SK-N-SH (cell line): ENCODE data around the gene ZMIZ1. TPM values are rescaled to one million over a fixed set of nuclear protein-coding genes. Genes with fewer than 3 reads are reported as not detected.

Source experiments
- CTCF ChIA-PET: fragments of 300-600, 350-600 bp; formaldehyde crosslinking; extraction: SDS; loops from one replicate; lab custom pipeline; 2021; lab: Yijun Ruan, JAX
- POLR2A ChIA-PET: fragments of 350-600 bp; sonication (Branson Sonifier 250); formaldehyde crosslinking; extraction: SDS; loops from one replicate; lab custom pipeline; 2020; ENCODE audit warnings: antibody characterized with exemption, inconsistent platforms; lab: Yijun Ruan, JAX
- DNase-seq: peaks from one replicate; pipeline ENCODE4 v3.0.0; 2012
- H2AFZ ChIP-seq: fragments of 200-600 bp; sonication (generic); 2 replicates; pipeline ENCODE4 v1.8.1; 2016; ENCODE audit warnings: antibody characterized with exemption, mild to moderate bottlenecking, low read depth
- H3F3A ChIP-seq: fragments of 200-600 bp; sonication (generic); replicated peaks from 2 replicates; pipeline ENCODE3; 2016; ENCODE audit warnings: antibody characterized with exemption, mild to moderate bottlenecking; ENCODE audit not compliant: insufficient read depth
- H3K27ac ChIP-seq, 2 experiments: fragments of 200-500 bp in 1 of 2; fragments of 200-600 bp in 1 of 2; sonication (Bioruptor generic) in 1 of 2; sonication (generic), shearing (Covaris generic) in 1 of 2; 2 replicates each; pipeline versions ENCODE4 v1.5.1 to v1.6.1; 2014 to 2016; ENCODE audit warnings: low read depth in 2 of 2, inconsistent platforms in 1 of 2, low read length in 1 of 2, mild to moderate bottlenecking in 1 of 2, mixed read lengths in 1 of 2
- H3K27me3 ChIP-seq: fragments of 200-600 bp; sonication (generic), shearing (Covaris generic); 2 replicates; pipeline ENCODE4 v1.6.1; 2016; ENCODE audit warnings: mixed run types; ENCODE audit not compliant: insufficient read depth
- H3K36me3 ChIP-seq, 2 experiments: fragments of 200-500 bp in 1 of 2; fragments of 200-600 bp in 1 of 2; sonication (Bioruptor generic) in 1 of 2; sonication (generic) in 1 of 2; replicated peaks in 1 of 2; 2 replicates each; pipeline versions ENCODE3 to v1.5.1; 2014 to 2016; ENCODE audit warnings: low read length in 1 of 2, mild to moderate bottlenecking in 1 of 2; ENCODE audit not compliant: insufficient read depth in 2 of 2, control insufficient read depth in 1 of 2
- H3K4me1 ChIP-seq, 2 experiments: fragments of 200-500 bp in 1 of 2; fragments of 200-600 bp in 1 of 2; sonication (Bioruptor generic) in 1 of 2; sonication (generic), shearing (Covaris generic) in 1 of 2; 2 replicates each; pipeline versions ENCODE4 v1.5.1 to v1.6.1; 2014 to 2016; ENCODE audit warnings: low read depth in 1 of 2, low read length in 1 of 2, mixed run types in 1 of 2; ENCODE audit not compliant: insufficient read depth in 2 of 2, control insufficient read depth in 1 of 2
- H3K4me2 ChIP-seq: fragments of 200-600 bp; sonication (generic), shearing (Covaris generic); 2 replicates; pipeline ENCODE4 v1.6.1; 2017; ENCODE audit warnings: mixed run types
- H3K4me3 ChIP-seq, 2 experiments: fragments of 200-500 bp in 1 of 2; fragments of 200-600 bp in 1 of 2; sonication (Bioruptor generic) in 1 of 2; sonication (generic), shearing (Covaris generic) in 1 of 2; 2 replicates each; pipeline versions ENCODE4 v1.5.1 to v1.8.1; 2014 to 2016; ENCODE audit warnings: low read depth in 2 of 2, inconsistent platforms in 1 of 2, low read length in 1 of 2, mild to moderate bottlenecking in 1 of 2, mixed read lengths in 1 of 2, moderate library complexity in 1 of 2
- H3K79me2 ChIP-seq: fragments of 200-600 bp; sonication (generic); 2 replicates; pipeline ENCODE4 v1.8.1; 2017; ENCODE audit warnings: mild to moderate bottlenecking; ENCODE audit not compliant: insufficient read depth
- H3K9ac ChIP-seq: fragments of 200-600 bp; sonication (generic); 2 replicates; pipeline ENCODE4 v1.6.1; 2017; ENCODE audit warnings: mixed run types
- H3K9me2 ChIP-seq: fragments of 200-600 bp; sonication (generic); 2 replicates; pipeline ENCODE4 v1.6.1; 2017; ENCODE audit warnings: mixed run types
- H3K9me3 ChIP-seq: fragments of 200-600 bp; sonication (generic); 2 replicates; pipeline ENCODE4 v1.6.1; 2017; ENCODE audit warnings: mixed run types, mild to moderate bottlenecking, moderate library complexity
- H4K20me1 ChIP-seq: fragments of 200-600 bp; sonication (generic); 2 replicates; pipeline ENCODE4 v1.6.1; 2017; ENCODE audit warnings: mild to moderate bottlenecking, mixed run types; ENCODE audit not compliant: insufficient read depth
- ELF1 ChIP-seq: IDR thresholded peaks from 2 replicates; pipeline ENCODE4 v1.4.0; 2012
- EP300 ChIP-seq, 2 experiments: IDR thresholded peaks; 2 replicates each; pipeline versions ENCODE4 v1.4.0 to v1.6.1; 2012; ENCODE audit warnings: borderline replicate concordance in 1 of 2, low read depth in 1 of 2, low read length in 1 of 2
- EZH2phosphoT487 ChIP-seq: fragments of 200-600 bp; sonication (generic); IDR thresholded peaks from 2 replicates; pipeline ENCODE4 v1.6.1; 2017; ENCODE audit warnings: low read depth, mixed run types, mild to moderate bottlenecking, antibody characterized with exemption, moderate library complexity, borderline replicate concordance
- FOXM1 ChIP-seq: IDR thresholded peaks from 2 replicates; pipeline ENCODE4 v1.4.0; 2012; ENCODE audit warnings: low read depth, mild to moderate bottlenecking
- GATA2 ChIP-seq: sonication (generic); formaldehyde crosslinking; IDR thresholded peaks from 2 replicates; pipeline ENCODE4 v1.5.0; 2020; ENCODE audit warnings: mild to moderate bottlenecking, missing genetic modification reagents
- IRF3 ChIP-seq: fragments of 150-350 bp; IDR thresholded peaks from 2 replicates; pipeline ENCODE4 v1.6.1; 2016; ENCODE audit warnings: mild to moderate bottlenecking, low read depth, low read length
- JUND ChIP-seq: IDR thresholded peaks from 2 replicates; pipeline ENCODE4 v1.4.0; 2012
- MAX ChIP-seq: IDR thresholded peaks from 2 replicates; pipeline ENCODE4 v1.4.0; 2012; ENCODE audit warnings: low read depth
- MEF2A ChIP-seq: IDR thresholded peaks from 2 replicates; pipeline ENCODE4 v1.4.0; 2012; ENCODE audit warnings: low read depth, borderline replicate concordance
- MXI1 ChIP-seq: IDR thresholded peaks from 2 replicates; pipeline ENCODE4 v1.6.1; 2012; ENCODE audit warnings: mild to moderate bottlenecking, low read depth, low read length, improper control_type of control experiment
- NFIC ChIP-seq: IDR thresholded peaks from 2 replicates; pipeline ENCODE4 v1.4.0; 2012; ENCODE audit warnings: borderline replicate concordance
- NRF1 ChIP-seq: IDR thresholded peaks from 2 replicates; pipeline ENCODE4 v1.6.1; 2012; ENCODE audit warnings: low read depth, mild to moderate bottlenecking, low read length
- POLR2AphosphoS5 ChIP-seq: IDR thresholded peaks from 2 replicates; pipeline ENCODE4 v1.6.1; 2012; ENCODE audit warnings: low read depth, low read length
- RCOR1 ChIP-seq: fragments of 150-350 bp; IDR thresholded peaks from 2 replicates; pipeline ENCODE4 v1.6.1; 2017; ENCODE audit warnings: antibody characterized with exemption, low read length
- RXRA ChIP-seq: IDR thresholded peaks from 2 replicates; pipeline ENCODE4 v1.4.0; 2012; ENCODE audit warnings: low read depth, mild to moderate bottlenecking, borderline replicate concordance
- SIN3A ChIP-seq: IDR thresholded peaks from 2 replicates; pipeline ENCODE4 v1.6.1; 2012; ENCODE audit warnings: low read depth, mild to moderate bottlenecking, low read length, moderate library complexity, borderline replicate concordance
- SMC3 ChIP-seq: IDR thresholded peaks from 2 replicates; pipeline ENCODE4 v1.6.1; 2012; ENCODE audit warnings: low read depth, low read length, improper control_type of control experiment
- TEAD4 ChIP-seq: IDR thresholded peaks from 2 replicates; pipeline ENCODE4 v1.4.0; 2012; ENCODE audit warnings: mild to moderate bottlenecking, borderline replicate concordance; ENCODE audit not compliant: insufficient read depth
- USF1 ChIP-seq: IDR thresholded peaks from 2 replicates; pipeline ENCODE4 v1.4.0; 2012; ENCODE audit warnings: low read depth, borderline replicate concordance
- ZBTB33 ChIP-seq: IDR thresholded peaks from 2 replicates; pipeline ENCODE4 v1.4.0; 2012; ENCODE audit warnings: low read depth, borderline replicate concordance
- WGBS: methylation state at CpG from one replicate; pipeline ENCODE4 v1.1.6; 2017; ENCODE audit warnings: low lambda C conversion rate; 5-methylcytosine and 5-hydroxymethylcytosine counted together
- polyA plus RNA-seq, 3 experiments: library from polyadenylated mRNA; depleted of rRNA; stranded (reverse); fragments of >200 nt; gene quantifications; 2 replicates each; pipeline ENCODE4 v1.2.3, GENCODE V29; 2012
- TF ChIP-seq, protein P1 (sequence below): fragments of 150-350 bp; IDR thresholded peaks from 2 replicates; pipeline ENCODE4 v1.6.1; 2017; ENCODE audit warnings: antibody characterized with exemption, low read length, low read depth, borderline replicate concordance

The ZMIZ1 gene
- polyA plus RNA-seq, 1 of the 3 experiments (the other 2 are of a cell fraction): 23.5 TPM

DNA sequence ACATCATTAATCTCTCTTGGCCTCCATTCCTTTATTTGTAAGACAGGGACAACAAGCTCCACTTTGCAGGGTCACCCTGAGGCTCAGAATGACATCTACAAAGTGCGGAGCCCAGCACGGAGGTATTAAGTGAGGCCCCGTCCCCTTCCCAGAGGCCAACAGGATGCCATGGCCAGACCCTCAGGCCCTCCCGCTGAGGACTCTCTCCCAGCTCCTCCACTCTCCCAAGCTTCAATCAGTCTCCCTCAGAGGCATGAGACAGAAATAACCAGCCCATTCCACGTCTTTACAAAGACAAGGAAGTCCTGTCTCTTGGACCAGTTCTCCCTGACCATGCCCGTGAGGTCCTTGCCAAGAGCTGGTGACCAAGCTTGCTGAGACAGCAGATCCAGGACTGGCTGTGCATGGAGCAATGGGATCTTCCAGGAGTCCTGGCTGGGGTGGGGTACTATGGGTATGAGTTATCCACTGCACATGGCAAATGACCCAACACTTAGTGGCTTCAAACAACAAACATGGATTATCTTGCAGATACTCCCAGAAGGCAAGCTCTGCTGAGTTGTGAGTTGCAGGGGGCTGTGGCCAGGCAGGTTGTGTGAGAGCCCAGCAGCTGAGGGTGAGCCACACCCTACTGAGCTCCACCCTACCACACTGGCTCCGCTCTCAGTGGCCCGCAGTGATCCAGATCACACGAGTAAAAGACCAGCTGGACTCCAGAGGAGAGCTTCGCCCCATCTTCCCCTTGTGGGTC lies 274.2 kb downstream of the ZMIZ1 start:
- Histone ChIP-seq H3K27me3 (no peaks in the 10 kb centered on the region), H2AFZ (no peak overlapping the region), H3K4me2 (no peak overlapping the region), H3K36me3 (no peaks in the 10 kb centered on the region), H3K27ac (peak overlapping the region in 1 of 2 experiments; percentile 84; a peak in 2 of 4 replicates), H3K9me3 (no peaks in the 10 kb centered on the region), H4K20me1 (no peaks in the 10 kb centered on the region), H3K4me1 (peaks cover 4 to 46% of the 10 kb centered on the region in 2 experiments; a peak in 3 of 4 replicates), H3F3A (no peaks in the 10 kb centered on the region), H3K9me2 (no peaks in the 10 kb centered on the region), H3K4me3 (no peak overlapping the region), H3K79me2 (peaks cover 11% of the 10 kb centered on the region), H3K9ac (no peak overlapping the region)
- 65% methylated on average over 4 of the region's 10 CpGs for WGBS
- TF ChIP-seq ELF1: no peak
- no peak for TF ChIP-seq NFIC
- TF ChIP-seq MEF2A: no peak
- TF ChIP-seq JUND: no peak
- TF ChIP-seq, protein P1, sequence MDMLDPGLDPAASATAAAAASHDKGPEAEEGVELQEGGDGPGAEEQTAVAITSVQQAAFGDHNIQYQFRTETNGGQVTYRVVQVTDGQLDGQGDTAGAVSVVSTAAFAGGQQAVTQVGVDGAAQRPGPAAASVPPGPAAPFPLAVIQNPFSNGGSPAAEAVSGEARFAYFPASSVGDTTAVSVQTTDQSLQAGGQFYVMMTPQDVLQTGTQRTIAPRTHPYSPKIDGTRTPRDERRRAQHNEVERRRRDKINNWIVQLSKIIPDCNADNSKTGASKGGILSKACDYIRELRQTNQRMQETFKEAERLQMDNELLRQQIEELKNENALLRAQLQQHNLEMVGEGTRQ: no peak
- TF ChIP-seq EZH2phosphoT487: no peak
- TF ChIP-seq USF1: no peak
- no peak for TF ChIP-seq MXI1
- no peak for TF ChIP-seq MAX
- no peak for TF ChIP-seq POLR2AphosphoS5
- TF ChIP-seq RCOR1: no peak
- TF ChIP-seq SIN3A: no peak
- DNase-seq: no peak
- CTCF ChIA-PET: interaction anchor here (1.0 to 1.7 kb wide), 5 partner anchors 9 to 139 kb away, joined by 3 to 7 read pairs (median 3); no protein-coding TSS in a partner anchor
- POLR2A ChIA-PET: interaction anchor here (0.5 to 1.7 kb wide), 6 partner anchors 72 to 1271 kb away, joined by 3 to 6 read pairs (median 4); no protein-coding TSS in a partner anchor

GRCh38 chr10:79344502-79345195 lies 275.9 kb downstream of the ZMIZ1 start:
- 93% methylated on average over 3 of the region's 3 CpGs for WGBS
- H2AFZ ChIP-seq: no peak overlapping the region
- CTCF ChIA-PET: interaction anchor here (0.6 to 1.6 kb wide), 6 partner anchors 29 to 1074 kb away, joined by 3 to 4 read pairs (median 4); no protein-coding TSS in a partner anchor
- H3K4me3 ChIP-seq: no peak overlapping the region
- no peak overlapping the region for H3K27ac ChIP-seq
- POLR2A ChIA-PET: interaction anchor here (2.4 kb wide), 1 partner anchor 102 kb away, joined by 7 read pairs; no protein-coding TSS in a partner anchor
- no peak overlapping the region for H3K9ac ChIP-seq
- H3K4me1 ChIP-seq: peaks cover 13 to 63% of the 10 kb centered on the region in 2 experiments; a peak in 3 of 4 replicates
- peaks cover 16% of the 10 kb centered on the region; the same call in 1 of the 2 replicates for H4K20me1 ChIP-seq
- no peak for DNase-seq
- peaks cover 27% of the 10 kb centered on the region for H3K79me2 ChIP-seq
- H3K27me3 ChIP-seq: no peaks in the 10 kb centered on the region
- H3K9me2 ChIP-seq: no peaks in the 10 kb centered on the region
- H3F3A ChIP-seq: no peaks in the 10 kb centered on the region
- H3K4me2 ChIP-seq: no peak overlapping the region
- no peaks in the 10 kb centered on the region for H3K9me3 ChIP-seq
- H3K36me3 ChIP-seq: peaks cover 8 to 9% of the 10 kb centered on the region in 2 experiments
- TF ChIP-seq NRF1 (no peak), ZBTB33 (no peak), FOXM1 (no peak), TEAD4 (no peak), RXRA (no peak), IRF3 (no peak), EP300 (IDR thresholded peaks at IDR 0.05; ENCODE audit: borderline replicate concordance in 1 of 2, low read depth in 1 of 2, low read length in 1 of 2) (no peak), GATA2 (CRISPR knock-in tag) (no peak), SMC3 (no peak)
